NB4 (cell line): ENCODE data around the gene DMBX1.

Experiments
- DNase-seq: peaks from one replicate; pipeline ENCODE4 v3.0.0; 2010; ENCODE audit warnings: low read depth
- H3K4me3 ChIP-seq: one replicate; pipeline ENCODE4 v1.5.1; 2011; ENCODE audit warnings: mild to moderate bottlenecking, low read depth, low read length, moderate library complexity
- MYC ChIP-seq: IDR thresholded peaks from 2 replicates; pipeline ENCODE4 v1.6.1; 2011; ENCODE audit warnings: low read depth, low read length
- POLR2A ChIP-seq: IDR thresholded peaks from 2 replicates; pipeline ENCODE4 v1.6.1; 2011; ENCODE audit warnings: mild to moderate bottlenecking; ENCODE audit not compliant: insufficient read length; ENCODE audit errors: extremely low read depth
- TF ChIP-seq, protein P1 (sequence below): IDR thresholded peaks from 2 replicates; pipeline ENCODE4 v1.6.1; 2011; ENCODE audit warnings: low read depth, low read length
- TF ChIP-seq, protein P2 (sequence below): IDR thresholded peaks from one replicate; pipeline ENCODE4 v1.5.1; 2012; ENCODE audit warnings: low read depth, low read length

The DMBX1 gene

DNA sequence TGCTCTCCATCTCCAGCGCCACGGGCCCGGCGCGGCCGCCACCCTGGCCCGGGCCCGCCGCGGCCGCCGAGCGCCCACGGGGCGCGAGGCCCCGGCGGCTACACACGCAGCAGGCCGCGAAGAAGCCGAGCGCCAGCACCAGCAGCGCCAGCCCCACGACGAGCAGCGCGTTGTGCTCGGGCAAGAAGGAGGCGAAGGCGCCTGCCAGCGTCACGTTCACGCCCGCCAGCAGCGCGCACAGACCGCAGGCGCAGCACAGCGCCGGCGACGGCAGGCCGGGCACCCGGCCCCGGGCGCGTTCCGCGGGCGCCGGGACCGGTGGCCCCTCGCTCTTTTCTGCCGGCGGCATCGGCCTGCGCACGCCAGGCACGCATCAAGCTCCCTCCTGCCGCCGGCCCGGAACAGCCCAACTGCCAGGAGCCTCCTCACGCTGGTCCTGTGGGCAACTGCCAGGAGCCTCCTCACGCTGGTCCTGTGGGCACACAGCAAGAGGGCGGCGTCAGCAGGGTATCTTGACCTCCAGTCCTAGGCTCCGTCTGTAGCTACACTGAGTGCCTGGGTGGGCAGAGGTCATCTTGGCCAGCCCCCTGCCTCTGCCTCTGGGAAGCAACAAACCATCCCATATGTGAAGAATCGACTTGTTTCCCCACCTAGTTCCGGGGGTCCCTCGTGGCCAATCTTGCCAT, 43.7 kb downstream of the DMBX1 start:
- DNase-seq, result no peak
- TF ChIP-seq, protein P1, sequence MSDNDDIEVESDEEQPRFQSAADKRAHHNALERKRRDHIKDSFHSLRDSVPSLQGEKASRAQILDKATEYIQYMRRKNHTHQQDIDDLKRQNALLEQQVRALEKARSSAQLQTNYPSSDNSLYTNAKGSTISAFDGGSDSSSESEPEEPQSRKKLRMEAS, result no peak
- no peak for TF ChIP-seq POLR2A
- TF ChIP-seq, protein P2, sequence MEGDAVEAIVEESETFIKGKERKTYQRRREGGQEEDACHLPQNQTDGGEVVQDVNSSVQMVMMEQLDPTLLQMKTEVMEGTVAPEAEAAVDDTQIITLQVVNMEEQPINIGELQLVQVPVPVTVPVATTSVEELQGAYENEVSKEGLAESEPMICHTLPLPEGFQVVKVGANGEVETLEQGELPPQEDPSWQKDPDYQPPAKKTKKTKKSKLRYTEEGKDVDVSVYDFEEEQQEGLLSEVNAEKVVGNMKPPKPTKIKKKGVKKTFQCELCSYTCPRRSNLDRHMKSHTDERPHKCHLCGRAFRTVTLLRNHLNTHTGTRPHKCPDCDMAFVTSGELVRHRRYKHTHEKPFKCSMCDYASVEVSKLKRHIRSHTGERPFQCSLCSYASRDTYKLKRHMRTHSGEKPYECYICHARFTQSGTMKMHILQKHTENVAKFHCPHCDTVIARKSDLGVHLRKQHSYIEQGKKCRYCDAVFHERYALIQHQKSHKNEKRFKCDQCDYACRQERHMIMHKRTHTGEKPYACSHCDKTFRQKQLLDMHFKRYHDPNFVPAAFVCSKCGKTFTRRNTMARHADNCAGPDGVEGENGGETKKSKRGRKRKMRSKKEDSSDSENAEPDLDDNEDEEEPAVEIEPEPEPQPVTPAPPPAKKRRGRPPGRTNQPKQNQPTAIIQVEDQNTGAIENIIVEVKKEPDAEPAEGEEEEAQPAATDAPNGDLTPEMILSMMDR, result no peak
- no peak overlapping the region for H3K4me3 ChIP-seq

DNA sequence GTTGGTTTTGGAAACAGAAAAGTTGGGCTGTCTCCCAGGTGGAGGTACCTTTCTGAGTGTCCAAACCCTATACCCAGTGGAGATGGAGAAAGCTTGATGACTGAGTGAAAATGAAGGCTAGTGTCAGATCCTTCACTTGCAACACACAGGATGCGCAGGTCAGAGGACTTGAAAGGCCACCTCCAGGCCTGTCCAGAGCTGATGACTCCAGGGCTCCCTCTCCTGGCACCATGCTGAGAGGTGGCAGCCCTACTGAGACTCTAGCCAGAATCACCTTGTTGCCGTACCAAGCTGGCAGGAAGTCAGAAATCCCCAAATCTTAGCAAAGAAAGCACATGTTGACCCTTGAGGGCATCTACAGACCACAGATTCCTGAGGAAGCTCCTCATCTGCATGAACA, 45.4 kb downstream of the DMBX1 start:
- H3K4me3 ChIP-seq, result no peak overlapping the region
- DNase-seq, result peak; percentile 51
- TF ChIP-seq, protein P2, result peak; percentile 62
- TF ChIP-seq MYC, result no peak

DNA sequence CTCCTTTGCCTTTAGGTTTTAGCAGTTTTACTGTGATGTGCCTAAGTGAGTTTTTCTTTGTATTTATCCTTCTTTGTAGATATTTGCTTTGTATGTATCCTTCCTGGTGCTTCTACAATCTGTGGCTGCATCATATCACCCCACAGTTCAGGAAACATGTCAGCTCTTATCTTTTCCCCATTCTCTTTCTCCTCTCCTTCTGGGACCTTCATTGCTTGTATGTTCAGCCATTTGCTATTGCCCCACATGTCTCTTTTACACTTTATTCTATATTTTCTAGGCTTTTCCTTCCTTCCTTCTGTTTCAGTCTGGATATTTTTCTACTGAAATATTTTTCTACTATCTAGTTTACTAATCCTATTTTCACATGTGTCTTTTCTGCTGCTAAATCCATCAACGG, 46.9 kb downstream of the DMBX1 start:
- no peak for DNase-seq
- TF ChIP-seq MYC, result no peak
- no peak for TF ChIP-seq POLR2A
- TF ChIP-seq, protein P2, result no peak
- TF ChIP-seq, protein P1, result no peak
- H3K4me3 ChIP-seq, result no peak overlapping the region

DNA sequence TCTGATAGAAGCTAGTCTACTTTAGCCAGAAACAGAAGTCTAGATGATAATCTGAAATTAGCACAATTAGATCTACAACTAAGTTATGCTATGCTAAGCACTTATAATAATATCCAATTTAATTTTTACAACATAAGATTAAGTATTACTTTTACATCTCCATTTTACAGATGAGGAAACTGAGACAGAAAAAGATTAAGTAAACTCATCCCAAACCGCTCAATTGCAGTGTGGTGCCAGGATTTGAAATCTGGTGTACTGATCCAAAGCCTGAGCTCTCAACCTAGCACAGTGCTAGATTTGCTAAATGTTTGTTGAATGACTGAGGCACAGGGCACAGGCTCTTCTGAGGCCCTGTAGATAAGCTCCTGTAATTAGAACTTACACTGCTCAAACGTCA, 48.0 kb downstream of the DMBX1 start:
- TF ChIP-seq MYC, result no peak
- TF ChIP-seq, protein P2, result no peak
- TF ChIP-seq, protein P1, result no peak
- TF ChIP-seq POLR2A, result no peak
- no peak overlapping the region for H3K4me3 ChIP-seq
- no peak for DNase-seq

DNA sequence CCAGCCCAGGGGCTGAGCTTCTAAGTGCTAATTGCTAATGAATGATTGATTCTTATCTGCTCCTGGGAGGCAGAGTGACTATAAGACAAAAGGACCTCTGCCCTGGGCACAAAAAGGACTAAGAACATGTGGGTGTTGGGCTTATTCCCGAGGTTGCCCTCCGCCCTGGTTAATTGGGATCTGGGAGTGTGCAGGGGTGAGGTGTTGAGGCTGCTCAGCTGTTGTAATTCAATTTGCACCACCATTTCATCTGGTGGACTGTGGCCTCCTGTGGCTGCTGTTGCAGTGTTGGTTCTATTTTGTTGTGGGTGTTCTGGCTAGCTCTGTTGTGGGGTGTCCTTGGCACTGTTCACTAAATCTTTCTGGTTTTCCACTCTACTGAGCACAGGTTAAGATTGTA, 48.5 kb downstream of the DMBX1 start:
- DNase-seq, result no peak
- TF ChIP-seq, protein P2, result no peak
- TF ChIP-seq POLR2A (no peak), MYC (no peak)
- TF ChIP-seq, protein P1, result no peak
- no peak overlapping the region for H3K4me3 ChIP-seq
